HL-60/S4 (cell line): Measurements from ENCODE around the gene CREB5.

Experiments
- in situ Hi-C: fragments of 300-500 bp; cut with MboI; formaldehyde crosslinking; loops from 2 replicates; pipeline ENCODE4 v1.14.3; 2022; ENCODE audit warnings: low sequenced_read_pairs

Gene CREB5

GRCh38 chr7:28701731-28702130 is 289.4 kb downstream of the CREB5 start:
- in situ Hi-C loops = no loop called here

GRCh38 chr7:28702171-28702570 is 289.9 kb downstream of the CREB5 start:
- in situ Hi-C loops = no loop called here

GRCh38 chr7:28703037-28703765 is 290.9 kb downstream of the CREB5 start:
- in situ Hi-C loops = no loop called here

- in situ Hi-C loops = no loop called here
Measured at GRCh38 chr7:28704706-28705105, 292.4 kb downstream of the CREB5 start.

- in situ Hi-C loops = no loop called here
Measured at GRCh38 chr7:28705350-28705749, 293.0 kb downstream of the CREB5 start.

- in situ Hi-C loops = no loop called here
Measured at GRCh38 chr7:28706584-28706983, 294.3 kb downstream of the CREB5 start.

GRCh38 chr7:28707291-28707690 is 295.0 kb downstream of the CREB5 start:
- in situ Hi-C loops = no loop called here

- in situ Hi-C loops = no loop called here
Measured at GRCh38 chr7:28708033-28708951, 296.0 kb downstream of the CREB5 start.

GRCh38 chr7:28709748-28710147 is 297.4 kb downstream of the CREB5 start:
- in situ Hi-C loops = no loop called here

- in situ Hi-C loops = no loop called here
Measured at GRCh38 chr7:28711114-28711513, 298.8 kb downstream of the CREB5 start.

GRCh38 chr7:28714459-28715120 is 302.3 kb downstream of the CREB5 start:
- in situ Hi-C loops = no loop called here

GRCh38 chr7:28717445-28718054 is 305.2 kb downstream of the CREB5 start:
- in situ Hi-C loops = no loop called here

- in situ Hi-C loops = no loop called here
Measured at GRCh38 chr7:28718055-28718481, 305.8 kb downstream of the CREB5 start.

GRCh38 chr7:28718545-28718944 is 306.2 kb downstream of the CREB5 start:
- in situ Hi-C loops = no loop called here

- in situ Hi-C loops = no loop called here
Measured at GRCh38 chr7:28722684-28723083, 310.4 kb downstream of the CREB5 start.

GRCh38 chr7:28723336-28723735 is 311.0 kb downstream of the CREB5 start:
- in situ Hi-C loops = no loop called here

- in situ Hi-C loops = no loop called here
Measured at GRCh38 chr7:28724563-28724962, 312.2 kb downstream of the CREB5 start.

- in situ Hi-C loops = no loop called here
Measured at GRCh38 chr7:28725045-28725642, 312.8 kb downstream of the CREB5 start.

- in situ Hi-C loops = no loop called here
Measured at GRCh38 chr7:28725911-28726310, 313.6 kb downstream of the CREB5 start.

- in situ Hi-C loops = no loop called here
Measured at GRCh38 chr7:28726555-28726954, 314.2 kb downstream of the CREB5 start.

- in situ Hi-C loops = no loop called here
Measured at GRCh38 chr7:28729281-28729680, 317.0 kb downstream of the CREB5 start.
